ENCODE measurements around the gene TPO.

GRCh38 chr2:1588051-1588977 lies 175.1 kb downstream of the TPO start:
- no peak for TF ChIP-seq TAF1 (conservative IDR thresholded peaks at IDR 0.05)
- TF ChIP-seq CTCF (IDR thresholded peaks at IDR 0.05; ENCODE audit: low read depth, low read length, missing input control): no peak
- no peak for TF ChIP-seq EGR1 (IDR thresholded peaks at IDR 0.05; ENCODE audit: low read depth in 2 of 2)
- no peak for TF ChIP-seq HNF4A (conservative IDR thresholded peaks at IDR 0.05)
- TF ChIP-seq FOXA1 (IDR thresholded peaks at IDR 0.05): no peak

Measured in liver (tissue), 3 donors.